Activated B cell treated with CpG ODN at 0.5 μM for 24 hours (primary cell): ENCODE measurements around the gene DNHD1. TPM values are rescaled to one million over a fixed set of nuclear protein-coding genes. Genes with fewer than 3 reads are reported as not detected.

Source experiments
- ATAC-seq: fragments of 200-7000 bp; cut with Tn5 transposase; one replicate; pipeline ENCODE4 v1.10.0; 2021; ENCODE audit warnings: low read depth, mild to moderate bottlenecking, moderate library complexity
- CTCF ChIA-PET: fragments of 350-600 bp; sonication (Branson Sonifier 250); formaldehyde crosslinking; loops from one replicate; lab custom pipeline; 2021; ENCODE audit warnings: antibody characterized with exemption; lab: Charles Lee
- POLR2A ChIA-PET: fragments of 350-600 bp; sonication (Branson Sonifier 250); formaldehyde crosslinking; loops from one replicate; lab custom pipeline; 2021; ENCODE audit warnings: antibody characterized with exemption; lab: Charles Lee
- DNase-seq: peaks from one replicate; pipeline ENCODE4 v3.0.0; 2022
- H3K27ac Mint-ChIP-seq: one replicate; pipeline ENCODE4 v1.8.0; 2020; ENCODE audit warnings: mixed read lengths
- H3K27me3 Mint-ChIP-seq: one replicate; pipeline ENCODE4 v1.8.0; 2021; ENCODE audit warnings: mixed read lengths
- H3K36me3 Mint-ChIP-seq: one replicate; pipeline ENCODE4 v1.8.0; 2021; ENCODE audit warnings: low read depth, mixed read lengths
- H3K4me1 Mint-ChIP-seq: one replicate; pipeline ENCODE4 v1.8.0; 2021; ENCODE audit warnings: mixed read lengths
- H3K4me3 Mint-ChIP-seq: one replicate; pipeline ENCODE4 v1.8.0; 2020; ENCODE audit warnings: mild to moderate bottlenecking, mixed read lengths
- H3K9me3 Mint-ChIP-seq: one replicate; pipeline ENCODE4 v1.8.0; 2020; ENCODE audit warnings: mixed read lengths
- intact Hi-C: fragments of 100-400 bp; cut with micrococcal nuclease; formaldehyde crosslinking; loops from one replicate; pipeline ENCODE4 v1.15.1; 2024
- total RNA-seq: library from RNA; stranded (reverse); gene quantifications from 2 replicates; pipeline ENCODE4 v1.2.3, GENCODE V29; 2022
- TF ChIP-seq, protein P1 (sequence below): fragments of 200-600 bp; IDR thresholded peaks from one replicate; pipeline ENCODE4 v1.8.0; 2022; ENCODE audit warnings: antibody characterized with exemption, mild to moderate bottlenecking

DNHD1 gene
- total RNA-seq, 1 donor from 2014 or later, result 42.6 TPM

- no peaks in the 10 kb centered on the region for H3K27me3 Mint-ChIP-seq
- no peaks in the 10 kb centered on the region for H3K9me3 Mint-ChIP-seq
- H3K27ac Mint-ChIP-seq, result no peak overlapping the region
- H3K36me3 Mint-ChIP-seq, result peaks cover 31% of the 10 kb centered on the region
- H3K4me3 Mint-ChIP-seq, result no peak overlapping the region
- ChIA-PET CTCF (no interaction called here), POLR2A (no interaction called here)
- TF ChIP-seq, protein P1, sequence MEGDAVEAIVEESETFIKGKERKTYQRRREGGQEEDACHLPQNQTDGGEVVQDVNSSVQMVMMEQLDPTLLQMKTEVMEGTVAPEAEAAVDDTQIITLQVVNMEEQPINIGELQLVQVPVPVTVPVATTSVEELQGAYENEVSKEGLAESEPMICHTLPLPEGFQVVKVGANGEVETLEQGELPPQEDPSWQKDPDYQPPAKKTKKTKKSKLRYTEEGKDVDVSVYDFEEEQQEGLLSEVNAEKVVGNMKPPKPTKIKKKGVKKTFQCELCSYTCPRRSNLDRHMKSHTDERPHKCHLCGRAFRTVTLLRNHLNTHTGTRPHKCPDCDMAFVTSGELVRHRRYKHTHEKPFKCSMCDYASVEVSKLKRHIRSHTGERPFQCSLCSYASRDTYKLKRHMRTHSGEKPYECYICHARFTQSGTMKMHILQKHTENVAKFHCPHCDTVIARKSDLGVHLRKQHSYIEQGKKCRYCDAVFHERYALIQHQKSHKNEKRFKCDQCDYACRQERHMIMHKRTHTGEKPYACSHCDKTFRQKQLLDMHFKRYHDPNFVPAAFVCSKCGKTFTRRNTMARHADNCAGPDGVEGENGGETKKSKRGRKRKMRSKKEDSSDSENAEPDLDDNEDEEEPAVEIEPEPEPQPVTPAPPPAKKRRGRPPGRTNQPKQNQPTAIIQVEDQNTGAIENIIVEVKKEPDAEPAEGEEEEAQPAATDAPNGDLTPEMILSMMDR, result no peak
- ATAC-seq, result no peak
- intact Hi-C loops, result no loop called here
- H3K4me1 Mint-ChIP-seq, result no peaks in the 10 kb centered on the region
- DNase-seq, result no peak
Observed at GRCh38 chr11:6544921-6545850, 48.1 kb downstream of the DNHD1 start.

GRCh38 chr11:6545917-6546605 lies 49.0 kb downstream of the DNHD1 start:
- intact Hi-C loops, result no loop called here
- TF ChIP-seq, protein P1, result no peak
- Mint-ChIP-seq H3K36me3 (peaks cover 31% of the 10 kb centered on the region), H3K9me3 (no peaks in the 10 kb centered on the region), H3K27ac (no peak overlapping the region), H3K27me3 (no peaks in the 10 kb centered on the region), H3K4me3 (no peak overlapping the region), H3K4me1 (no peaks in the 10 kb centered on the region)
- ATAC-seq, result no peak
- ChIA-PET CTCF (no interaction called here), POLR2A (no interaction called here)
- DNase-seq, result no peak

- TF ChIP-seq, protein P1, result no peak
- POLR2A ChIA-PET, result interaction anchor here (0.6 kb wide), 1 partner anchor 139 kb away, joined by 4 read pairs; no protein-coding TSS in a partner anchor
- no peaks in the 10 kb centered on the region for H3K4me1 Mint-ChIP-seq
- H3K27ac Mint-ChIP-seq, result no peak overlapping the region
- intact Hi-C loops, result no loop called here
- no peak for DNase-seq
- no peak for ATAC-seq
- no peaks in the 10 kb centered on the region for H3K9me3 Mint-ChIP-seq
- CTCF ChIA-PET, result no interaction called here
- H3K4me3 Mint-ChIP-seq, result no peak overlapping the region
- H3K27me3 Mint-ChIP-seq, result no peaks in the 10 kb centered on the region
- H3K36me3 Mint-ChIP-seq, result peaks cover 31% of the 10 kb centered on the region
Observed at GRCh38 chr11:6546735-6547134, 49.7 kb downstream of the DNHD1 start.

GRCh38 chr11:6547177-6547576 lies 50.1 kb downstream of the DNHD1 start:
- ChIA-PET CTCF (no interaction called here), POLR2A (interaction anchor here (0.6 kb wide), 1 partner anchor 139 kb away, joined by 4 read pairs; no protein-coding TSS in a partner anchor)
- TF ChIP-seq, protein P1, result no peak
- Mint-ChIP-seq H3K36me3 (peaks cover 31% of the 10 kb centered on the region), H3K9me3 (no peaks in the 10 kb centered on the region), H3K4me1 (no peaks in the 10 kb centered on the region), H3K27me3 (no peaks in the 10 kb centered on the region), H3K27ac (no peak overlapping the region), H3K4me3 (no peak overlapping the region)
- DNase-seq (no peak), ATAC-seq (no peak)
- intact Hi-C loops, result no loop called here

DNA sequence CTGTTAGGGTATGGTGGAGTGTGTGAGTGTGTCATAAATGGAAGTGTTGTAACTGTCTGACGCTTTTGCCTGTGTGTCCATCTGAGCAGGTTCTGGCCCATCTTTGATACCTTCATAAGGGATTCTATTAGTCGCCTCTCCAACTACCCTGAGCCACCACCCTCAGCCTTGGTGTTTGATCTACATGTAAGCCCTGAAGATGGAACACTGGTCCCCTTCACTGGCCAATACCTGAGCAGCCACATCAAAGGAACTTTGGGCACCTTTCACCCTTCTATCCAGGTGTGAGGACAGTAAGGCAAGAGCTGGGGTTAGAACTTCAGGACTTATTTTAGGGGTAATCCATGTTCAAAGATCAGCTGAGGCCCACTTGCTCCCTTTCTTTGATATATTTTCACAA lies 51.0 kb downstream of the DNHD1 start:
- no peaks in the 10 kb centered on the region for H3K9me3 Mint-ChIP-seq
- DNase-seq, result no peak
- H3K4me1 Mint-ChIP-seq, result no peaks in the 10 kb centered on the region
- POLR2A ChIA-PET, result no interaction called here
- CTCF ChIA-PET, result no interaction called here
- H3K36me3 Mint-ChIP-seq, result peaks cover 31% of the 10 kb centered on the region
- intact Hi-C loops, result no loop called here
- no peak overlapping the region for H3K4me3 Mint-ChIP-seq
- ATAC-seq, result no peak
- TF ChIP-seq, protein P1, result no peak
- no peak overlapping the region for H3K27ac Mint-ChIP-seq
- no peaks in the 10 kb centered on the region for H3K27me3 Mint-ChIP-seq
